Suprapubic skin (tissue), 4 donors: Measurements from ENCODE around the gene TANC1. TPM values are rescaled to one million over a fixed set of nuclear protein-coding genes. Genes with fewer than 3 reads are reported as not detected.

Experiments
- DNase-seq, 2 donors: peaks; one replicate each; pipeline ENCODE4 v3.0.0-alpha.2; 2019; ENCODE audit warnings: low spot score in 2 of 2
- H3K27ac ChIP-seq: fragments of 200-600 bp; sonication (generic); one replicate; pipeline ENCODE4 v1.5.1; 2019
- H3K27me3 ChIP-seq: fragments of 200-600 bp; sonication (generic); one replicate; pipeline ENCODE4 v1.5.1; 2019
- H3K36me3 ChIP-seq: fragments of 200-600 bp; sonication (generic); one replicate; pipeline ENCODE4 v1.5.1; 2019
- H3K4me1 ChIP-seq: fragments of 200-600 bp; sonication (generic); one replicate; pipeline ENCODE4 v1.5.1; 2019
- H3K4me3 ChIP-seq: fragments of 200-600 bp; sonication (generic); one replicate; pipeline ENCODE4 v1.5.1; 2019; ENCODE audit warnings: mild to moderate bottlenecking
- H3K9me3 ChIP-seq: fragments of 200-600 bp; sonication (generic); one replicate; pipeline ENCODE4 v1.5.1; 2019
- CTCF ChIP-seq, 2 donors: fragments of 200-600 bp in 1 of 2; fragments of 450-650 bp in 1 of 2; sonication (generic) in 1 of 2; IDR thresholded peaks; one replicate each; pipeline ENCODE4 v1.5.1; 2016 to 2019; ENCODE audit warnings: antibody characterized with exemption in 2 of 2, mild to moderate bottlenecking in 1 of 2, moderate library complexity in 1 of 2
- EP300 ChIP-seq: sonication (generic); formaldehyde crosslinking; IDR thresholded peaks from one replicate; pipeline ENCODE4 v1.6.1; 2017; ENCODE audit warnings: antibody characterized with exemption
- POLR2A ChIP-seq, 2 donors: fragments of 450-650 bp; IDR thresholded peaks; one replicate each; pipeline ENCODE4 v1.6.1; 2017; ENCODE audit warnings: antibody characterized with exemption in 2 of 2, mild to moderate bottlenecking in 2 of 2, moderate library complexity in 2 of 2
- POLR2AphosphoS5 ChIP-seq, 3 donors: sonication (generic); formaldehyde crosslinking; IDR thresholded peaks; one replicate each; pipeline ENCODE4 v1.6.1; 2017; ENCODE audit warnings: antibody characterized with exemption in 3 of 3
- WGBS: methylation state at CpG from one replicate; pipeline ENCODE4 v1.1.5; 2018; 5-methylcytosine and 5-hydroxymethylcytosine counted together
- total RNA-seq, 4 donors: library from RNA; depleted of rRNA; stranded (reverse); fragments of >200 nt; gene quantifications; one replicate each; pipeline ENCODE4 v1.1.0, GENCODE V29; 2016

Gene TANC1
- total RNA-seq, 4 donors from 2014 or later, result 57.6 to 260 (median 88.3) TPM

DNA sequence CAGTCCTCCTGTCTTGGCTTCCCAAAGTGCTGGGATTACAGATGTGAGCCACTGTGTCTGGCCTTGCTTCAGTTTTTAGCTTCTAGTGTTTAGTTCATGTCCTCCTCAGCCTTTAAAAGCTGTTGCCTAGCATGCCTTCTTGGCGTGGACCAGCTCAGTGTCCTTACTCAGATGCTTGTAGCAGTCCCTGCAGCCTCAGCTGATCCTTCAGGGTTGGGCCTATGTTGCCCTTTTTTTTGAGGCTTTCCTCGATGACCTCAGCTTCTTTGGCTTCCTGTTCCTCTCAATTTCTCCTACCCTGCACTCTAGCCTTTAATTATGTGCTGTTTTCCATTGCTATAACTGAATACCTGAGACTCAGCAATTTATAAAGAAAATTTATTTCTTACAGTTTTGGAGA, 57.7 kb downstream of the TANC1 start:
- Histone ChIP-seq H3K27me3 (no peaks in the 10 kb centered on the region), H3K4me1 (peaks cover 8% of the 10 kb centered on the region), H3K36me3 (no peaks in the 10 kb centered on the region), H3K27ac (no peak overlapping the region), H3K9me3 (no peaks in the 10 kb centered on the region), H3K4me3 (no peak overlapping the region)
- no peak for DNase-seq
- 49% methylated on average over 2 of the region's 2 CpGs for WGBS
- TF ChIP-seq POLR2AphosphoS5 (IDR thresholded peaks at IDR 0.05), result no peak

- TF ChIP-seq POLR2AphosphoS5 (IDR thresholded peaks at IDR 0.05) (no peak), CTCF (IDR thresholded peaks at IDR 0.05) (no peak), EP300 (no peak), POLR2A (IDR thresholded peaks at IDR 0.05) (no peak)
- no peak overlapping the region for H3K27ac ChIP-seq
- 86% methylated on average over 1 of the region's 1 CpG for WGBS
These were observed 60.3 kb downstream of the TANC1 start for GRCh38 chr2:159028776-159029175.

GRCh38 chr2:159029936-159030335, 61.5 kb downstream of the TANC1 start:
- no peaks in the 10 kb centered on the region for H3K36me3 ChIP-seq
- H3K27ac ChIP-seq, result no peak overlapping the region
- WGBS, result 56% methylated on average over 2 of the region's 2 CpGs

More at GRCh38 chr2:159028776-159029175, 60.3 kb downstream of the TANC1 start:
- Histone ChIP-seq H3K4me1 (peaks cover 10% of the 10 kb centered on the region), H3K36me3 (no peaks in the 10 kb centered on the region), H3K9me3 (no peaks in the 10 kb centered on the region), H3K4me3 (no peak overlapping the region), H3K27me3 (no peaks in the 10 kb centered on the region)
- no peak for DNase-seq

GRCh38 chr2:159030674-159031380, 62.4 kb downstream of the TANC1 start:
- 25% methylated on average over 2 of the region's 2 CpGs for WGBS
- Histone ChIP-seq H3K36me3 (no peaks in the 10 kb centered on the region), H3K9me3 (no peaks in the 10 kb centered on the region), H3K27me3 (no peaks in the 10 kb centered on the region), H3K27ac (peak overlapping the region; percentile 43), H3K4me1 (peaks cover 19% of the 10 kb centered on the region), H3K4me3 (no peak overlapping the region)
- no peak for DNase-seq
- TF ChIP-seq CTCF (IDR thresholded peaks at IDR 0.05), result no peak
- TF ChIP-seq POLR2AphosphoS5 (IDR thresholded peaks at IDR 0.05), result no peak
- TF ChIP-seq EP300, result no peak
- TF ChIP-seq POLR2A (IDR thresholded peaks at IDR 0.05), result no peak

More at GRCh38 chr2:159029936-159030335, 61.5 kb downstream of the TANC1 start:
- H3K27me3 ChIP-seq, result no peaks in the 10 kb centered on the region
- DNase-seq, result no peak
- no peaks in the 10 kb centered on the region for H3K9me3 ChIP-seq
- peaks cover 10% of the 10 kb centered on the region for H3K4me1 ChIP-seq
- no peak overlapping the region for H3K4me3 ChIP-seq
- TF ChIP-seq POLR2A (IDR thresholded peaks at IDR 0.05) (no peak), POLR2AphosphoS5 (IDR thresholded peaks at IDR 0.05) (no peak)

GRCh38 chr2:159032146-159032545, 63.7 kb downstream of the TANC1 start:
- Histone ChIP-seq H3K4me1 (peaks cover 24% of the 10 kb centered on the region), H3K27me3 (no peaks in the 10 kb centered on the region), H3K9me3 (no peaks in the 10 kb centered on the region), H3K27ac (no peak overlapping the region), H3K4me3 (no peak overlapping the region), H3K36me3 (no peaks in the 10 kb centered on the region)
- DNase-seq, result no peak
- TF ChIP-seq EP300, result no peak
- no peak for TF ChIP-seq CTCF (IDR thresholded peaks at IDR 0.05)
- TF ChIP-seq POLR2AphosphoS5 (IDR thresholded peaks at IDR 0.05), result no peak
- TF ChIP-seq POLR2A (IDR thresholded peaks at IDR 0.05), result no peak
- WGBS, result 47% methylated on average over 3 of the region's 3 CpGs

DNA sequence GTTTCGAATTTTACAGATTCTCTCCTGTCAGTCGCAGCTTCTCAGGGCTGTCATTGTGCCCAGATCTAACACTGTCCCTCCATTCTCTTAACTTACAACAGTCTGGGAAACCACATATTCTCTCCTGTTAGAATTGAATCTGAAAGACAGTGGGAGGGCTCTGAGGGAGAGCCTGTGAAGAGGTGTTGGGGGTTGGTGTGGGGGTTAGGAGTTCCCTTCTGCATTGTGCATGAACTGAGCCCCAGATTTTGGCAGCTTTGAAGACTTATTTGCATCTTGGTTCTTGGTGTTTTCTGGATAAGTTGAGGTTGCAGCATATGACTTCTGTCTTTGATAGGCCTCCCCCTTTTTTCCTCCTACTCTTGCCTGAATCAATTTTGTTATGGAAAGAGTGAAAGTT, 64.1 kb downstream of the TANC1 start:
- TF ChIP-seq POLR2A (IDR thresholded peaks at IDR 0.05), result no peak
- no peak for TF ChIP-seq CTCF (IDR thresholded peaks at IDR 0.05)
- no peak for TF ChIP-seq POLR2AphosphoS5 (IDR thresholded peaks at IDR 0.05)
- TF ChIP-seq EP300, result no peak
- H3K27ac ChIP-seq, result no peak overlapping the region
- peaks cover 24% of the 10 kb centered on the region for H3K4me1 ChIP-seq
- 61% methylated on average over 2 of the region's 2 CpGs for WGBS
- DNase-seq, result no peak
- H3K36me3 ChIP-seq, result no peaks in the 10 kb centered on the region
- H3K27me3 ChIP-seq, result no peaks in the 10 kb centered on the region
- no peak overlapping the region for H3K4me3 ChIP-seq
- no peaks in the 10 kb centered on the region for H3K9me3 ChIP-seq
